ENCODE measurements around the gene IKBIP. TPM values are rescaled to one million over a fixed set of nuclear protein-coding genes. Genes with fewer than 3 reads are reported as not detected.
"Not testable (repeated sequence)": the region's sequence is repeated elsewhere in the genome, so short reads cannot be mapped to it uniquely, and the experiment has no call there.

IKBIP gene
- total RNA-seq, 4 donors from 2014 or later = 4.2 to 14.0 (median 10.2) TPM

DNA sequence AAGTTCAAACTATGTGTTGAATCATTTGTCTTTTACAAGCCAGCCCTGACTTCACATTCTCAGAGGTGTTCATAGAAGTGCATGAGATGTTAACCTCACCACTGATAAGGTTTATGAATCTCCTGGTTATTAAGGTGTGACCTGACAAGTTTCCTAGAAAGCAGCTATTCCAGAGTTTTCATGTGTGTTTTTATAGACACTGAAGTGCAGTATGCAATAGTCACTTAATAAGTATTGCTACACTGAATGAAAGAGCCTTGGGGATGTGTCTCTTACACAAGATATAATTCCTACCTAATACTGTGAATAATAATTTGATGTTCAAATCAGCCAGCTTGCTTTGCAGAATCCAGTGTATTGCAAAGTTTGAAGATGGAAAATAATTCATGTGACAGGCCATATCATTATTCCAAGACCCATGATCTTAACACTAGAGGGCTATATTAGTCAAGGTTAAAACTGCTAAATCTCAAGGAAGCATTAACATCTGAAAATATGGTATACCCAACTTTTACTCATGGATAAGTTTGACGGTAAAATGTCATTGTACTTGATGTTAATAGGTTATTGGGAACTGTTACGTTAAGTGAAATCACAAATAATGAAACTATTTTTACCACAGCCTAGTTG lies 38.1 kb downstream of the IKBIP start:
- Histone ChIP-seq H3K36me3 (peaks cover 22 to 39% (median 34%) of the 10 kb centered on the region in 4 donors), H3K4me3 (no peak overlapping the region), H3K4me1 (no peaks in the 10 kb centered on the region), H3K27me3 (no peaks in the 10 kb centered on the region), H3K9me3 (no peaks in the 10 kb centered on the region), H3K27ac (replicated peaks in 1 of 4) (no peak overlapping the region)
- intact Hi-C loops (cut with DNase I) = no loop called here
- WGBS = 75% methylated on average over 2 of the region's 2 CpGs
- TF ChIP-seq POLR2AphosphoS5 (IDR thresholded peaks at IDR 0.05) = no peak
- no peak for TF ChIP-seq POLR2A (IDR thresholded peaks at IDR 0.05; ENCODE audit: low read depth)
- TF ChIP-seq CTCF (IDR thresholded peaks at IDR 0.05) = no peak
- TF ChIP-seq EP300 (IDR thresholded peaks at IDR 0.05) = no peak
- no peak for DNase-seq (ENCODE audit: extremely low spot score)

GRCh38 chr12:98601924-98602323 lies 42.7 kb downstream of the IKBIP start:
- Histone ChIP-seq H3K27me3 (no peaks in the 10 kb centered on the region), H3K9me3 (no peaks in the 10 kb centered on the region), H3K4me1 (peaks cover 6 to 14% (median 12%) of the 10 kb centered on the region in 4 donors), H3K4me3 (no peak overlapping the region), H3K36me3 (peaks cover 56 to 84% (median 77%) of the 10 kb centered on the region in 4 donors), H3K27ac (replicated peaks in 1 of 4) (no peak overlapping the region)
- no peak for TF ChIP-seq POLR2AphosphoS5 (IDR thresholded peaks at IDR 0.05)
- no peak for TF ChIP-seq POLR2A (IDR thresholded peaks at IDR 0.05; ENCODE audit: low read depth)
- no peak for TF ChIP-seq EP300 (IDR thresholded peaks at IDR 0.05)
- intact Hi-C loops (cut with DNase I) = no loop called here
- WGBS = 96% methylated on average over 8 of the region's 8 CpGs
- DNase-seq (ENCODE audit: extremely low spot score) = peak; percentile 1

- peaks cover 43 to 70% (median 53%) of the 10 kb centered on the region in 4 donors for H3K36me3 ChIP-seq
- DNase-seq (ENCODE audit: extremely low spot score); H3K27ac ChIP-seq (replicated peaks in 1 of 4); intact Hi-C loops (cut with DNase I); H3K27me3 ChIP-seq; H3K4me3 ChIP-seq; H3K9me3 ChIP-seq: not testable (repeated sequence)
- H3K4me1 ChIP-seq = peaks cover 28 to 39% (median 37%) of the 10 kb centered on the region in 4 donors
- 91% methylated on average over 5 of the region's 5 CpGs for WGBS
Observed at GRCh38 chr12:98597313-98597712, 47.3 kb downstream of the IKBIP start.

GRCh38 chr12:98595243-98595988 lies 49.2 kb downstream of the IKBIP start:
- H3K9me3 ChIP-seq = no peaks in the 10 kb centered on the region
- TF ChIP-seq POLR2AphosphoS5 (IDR thresholded peaks at IDR 0.05) = no peak
- no peak for TF ChIP-seq POLR2A (IDR thresholded peaks at IDR 0.05; ENCODE audit: low read depth)
- TF ChIP-seq CTCF (IDR thresholded peaks at IDR 0.05) = no peak
- TF ChIP-seq EP300 (IDR thresholded peaks at IDR 0.05) = no peak
- peaks cover 26 to 51% (median 34%) of the 10 kb centered on the region in 4 donors for H3K36me3 ChIP-seq
- WGBS = 44% methylated on average over 3 of the region's 3 CpGs
- H3K27ac ChIP-seq (replicated peaks in 1 of 4) = peak overlapping the region; percentile 94 to 99 (median 96)
- H3K27me3 ChIP-seq = no peaks in the 10 kb centered on the region
- H3K4me3 ChIP-seq = peak overlapping the region; percentile 71 to 92 (median 84)
- H3K4me1 ChIP-seq = peaks cover 28 to 39% (median 37%) of the 10 kb centered on the region in 4 donors
- DNase-seq (ENCODE audit: extremely low spot score) = no peak
- intact Hi-C loops (cut with DNase I) = no loop called here

DNA sequence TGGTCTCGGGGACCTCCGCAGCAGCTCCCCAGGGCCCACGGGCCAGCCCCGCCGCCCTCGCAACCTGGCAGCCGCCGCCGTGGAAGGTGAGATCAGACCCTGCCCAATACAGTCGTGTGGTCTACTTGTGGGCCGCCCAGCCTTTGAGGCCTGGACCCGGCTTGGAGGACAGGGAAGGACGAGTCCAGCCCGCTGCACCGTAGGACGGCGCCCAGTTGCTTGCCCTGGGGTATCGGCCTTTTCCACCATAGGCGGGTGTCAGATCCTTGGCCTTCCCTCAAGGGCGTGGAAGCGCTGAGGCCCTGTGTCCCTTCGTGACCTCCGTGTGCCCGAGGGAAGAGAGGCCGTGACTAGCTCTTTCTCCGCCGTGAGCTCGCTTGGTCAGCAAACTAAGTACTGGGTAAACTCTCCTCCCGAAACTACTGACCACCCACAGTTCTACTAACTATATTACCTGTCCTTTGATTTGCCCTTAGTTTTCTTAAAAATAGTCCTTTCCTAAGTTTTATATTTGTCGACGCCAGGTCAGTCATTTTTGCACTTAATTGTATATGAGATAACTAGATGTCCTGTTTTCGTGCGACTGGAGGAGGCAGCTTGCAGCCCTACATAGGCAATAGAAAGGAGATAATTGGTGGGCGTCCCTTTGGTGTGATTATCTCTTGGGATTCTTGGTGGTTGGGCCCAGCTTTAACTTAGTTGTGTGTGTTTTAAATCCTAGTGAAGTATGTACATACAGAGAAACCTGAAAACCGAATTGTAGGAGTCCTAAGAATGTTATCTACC lies 50.3 kb downstream of the IKBIP start:
- WGBS = 0% methylated on average over 14 of the region's 35 CpGs
- peaks cover 14 to 40% (median 22%) of the 10 kb centered on the region in 4 donors for H3K36me3 ChIP-seq
- H3K27ac ChIP-seq (replicated peaks in 1 of 4) = peak overlapping the region; percentile 94 to 99 (median 96)
- peaks cover 28 to 39% (median 37%) of the 10 kb centered on the region in 4 donors for H3K4me1 ChIP-seq
- H3K27me3 ChIP-seq = no peaks in the 10 kb centered on the region
- intact Hi-C loops (cut with DNase I) = no loop called here
- H3K9me3 ChIP-seq = no peaks in the 10 kb centered on the region
- DNase-seq (ENCODE audit: extremely low spot score) = no peak
- peak in 1 of 2 donors; percentile 25 for TF ChIP-seq POLR2AphosphoS5 (IDR thresholded peaks at IDR 0.05)
- TF ChIP-seq POLR2A (IDR thresholded peaks at IDR 0.05; ENCODE audit: low read depth) = no peak
- peak overlapping the region; percentile 71 to 92 (median 84) for H3K4me3 ChIP-seq
